ENCODE measurements around the gene MICALL1. TPM values are rescaled to one million over a fixed set of nuclear protein-coding genes. Genes with fewer than 3 reads are reported as not detected.
A peak's percentile ranks its signal among the peaks of the same experiment; 100 is the strongest.

The MICALL1 gene
- total and polyA plus RNA-seq, 5 donors from 2014 or later, result 1.1 to 25.2 (median 1.8) TPM

DNA sequence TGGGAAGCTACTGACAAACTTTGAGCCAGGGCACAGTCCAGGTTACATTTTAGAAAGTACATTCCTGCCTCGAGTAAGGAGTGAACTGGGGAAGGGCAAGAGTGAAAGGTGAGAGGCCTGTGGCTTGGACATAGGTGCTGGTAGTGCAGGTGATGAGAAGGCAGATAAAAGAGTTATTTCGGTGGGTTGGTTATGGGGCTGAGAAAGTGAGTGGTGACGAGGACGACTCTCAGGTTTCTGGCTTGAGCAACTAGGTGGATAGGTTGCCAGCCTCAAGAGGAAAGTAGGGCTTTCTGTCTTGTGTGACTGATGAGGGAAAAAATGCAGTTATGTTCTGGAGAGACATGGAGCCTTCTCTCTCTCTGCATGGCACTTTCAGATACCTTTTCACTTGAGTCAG, 51.1 kb downstream of the MICALL1 start:
- H3K36me3 Mint-ChIP-seq, result peaks cover 51% of the 10 kb centered on the region

DNA sequence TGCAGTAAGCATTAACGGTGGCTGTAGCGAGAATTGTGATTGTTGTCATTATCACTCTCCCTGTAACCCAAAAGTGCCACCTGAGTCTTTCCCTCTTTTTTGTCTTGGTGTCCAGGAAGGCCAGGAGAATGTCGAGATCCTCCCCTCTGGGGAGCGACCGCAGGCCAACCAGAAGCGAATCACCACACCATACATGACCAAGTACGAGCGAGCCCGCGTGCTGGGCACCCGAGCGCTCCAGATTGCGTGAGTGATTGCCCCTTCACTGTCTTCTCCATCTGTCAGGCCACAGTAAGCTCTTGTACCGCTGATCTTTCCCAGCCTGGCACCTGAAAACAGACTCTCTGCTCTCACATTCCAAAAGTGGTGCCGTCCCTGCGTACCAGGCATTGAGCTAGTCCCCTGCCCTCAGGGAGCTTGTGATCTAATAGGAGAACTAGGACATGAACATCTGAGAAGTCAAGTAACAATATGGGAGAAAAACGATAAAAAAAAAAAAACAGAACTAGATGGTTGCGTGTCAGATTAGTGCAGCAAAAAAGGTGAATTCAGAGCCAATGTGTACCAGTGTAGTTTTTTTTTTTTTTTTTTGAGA, 53.2 kb downstream of the MICALL1 start:
- no peak overlapping the region for H3K27ac Mint-ChIP-seq
- peaks cover 51% of the 10 kb centered on the region for H3K36me3 Mint-ChIP-seq
- H3K36me3 ChIP-seq (ENCODE audit: control insufficient read depth, insufficient read depth, low read length), result peaks cover 59% of the 10 kb centered on the region
- no peaks in the 10 kb centered on the region for H3K27me3 Mint-ChIP-seq
- H3K4me1 Mint-ChIP-seq, result peaks cover 5 to 37% (median 28%) of the 10 kb centered on the region in 4 donors
- H3K4me3 ChIP-seq (ENCODE audit: low read depth, low read length), result no peak overlapping the region
- DNase-seq (no peak), ATAC-seq (ENCODE audit: low read depth in 2 of 2) (no peak)
- H3K9me3 ChIP-seq (ENCODE audit: control insufficient read depth in 2 of 2, low read length in 2 of 2), result no peaks in the 10 kb centered on the region
- H3K4me1 ChIP-seq (ENCODE audit: control insufficient read depth, insufficient read depth, low read length, poor library complexity, severe bottlenecking), result peaks cover 7% of the 10 kb centered on the region
- no peaks in the 10 kb centered on the region for H3K9me3 Mint-ChIP-seq
- H3K4me3 Mint-ChIP-seq, result no peak overlapping the region
- no peaks in the 10 kb centered on the region for H3K27me3 ChIP-seq (ENCODE audit: control insufficient read depth, insufficient read depth, low read length)
- no peak overlapping the region for H3K27ac ChIP-seq (ENCODE audit: insufficient read depth, low read length, poor library complexity, severe bottlenecking)

More for the DNA sequence above, 51.1 kb downstream of the MICALL1 start:
- Histone ChIP-seq H3K4me3 (ENCODE audit: low read depth, low read length) (no peak overlapping the region), H3K27ac (ENCODE audit: insufficient read depth, low read length, poor library complexity, severe bottlenecking) (no peak overlapping the region), H3K4me1 (ENCODE audit: control insufficient read depth, insufficient read depth, low read length, poor library complexity, severe bottlenecking) (peaks cover 24% of the 10 kb centered on the region), H3K36me3 (ENCODE audit: control insufficient read depth, insufficient read depth, low read length) (peaks cover 50% of the 10 kb centered on the region), H3K27me3 (ENCODE audit: control insufficient read depth, insufficient read depth, low read length) (peaks cover under 1% of the 10 kb centered on the region), H3K9me3 (ENCODE audit: control insufficient read depth in 2 of 2, low read length in 2 of 2) (no peaks in the 10 kb centered on the region)
- DNase-seq (no peak), ATAC-seq (ENCODE audit: low read depth in 2 of 2) (no peak)
- H3K4me3 Mint-ChIP-seq, result peak overlapping the region in 3 of 4 donors; percentile 12 to 83 (median 48)
- H3K4me1 Mint-ChIP-seq, result peaks cover 10 to 54% (median 39%) of the 10 kb centered on the region in 4 donors
- peaks cover 12% of the 10 kb centered on the region for H3K27me3 Mint-ChIP-seq
- H3K27ac Mint-ChIP-seq, result peak overlapping the region in 2 of 3 donors; percentile 36 to 68
- no peaks in the 10 kb centered on the region for H3K9me3 Mint-ChIP-seq

DNA sequence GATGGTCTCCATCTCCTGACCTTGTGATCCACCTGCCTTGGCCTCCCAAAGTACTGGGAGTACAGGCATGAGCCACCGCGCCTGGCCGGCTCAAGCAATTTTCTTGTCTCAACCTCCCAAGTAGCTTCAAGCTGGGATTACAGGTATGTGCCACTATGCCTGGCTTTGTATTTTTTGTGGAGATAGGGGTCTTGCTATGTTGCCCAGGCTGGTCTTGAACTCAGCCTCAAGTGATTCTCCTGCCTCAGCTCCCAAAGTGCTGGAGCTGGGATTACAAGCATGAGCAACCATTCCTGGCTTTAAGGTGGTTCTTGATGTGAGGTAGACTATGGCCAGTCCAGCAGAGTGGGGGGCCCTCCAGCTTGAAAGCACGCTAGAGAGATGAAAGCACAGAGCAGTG, 55.0 kb downstream of the MICALL1 start:
- H3K36me3 ChIP-seq (ENCODE audit: control insufficient read depth, insufficient read depth, low read length), result peaks cover 59% of the 10 kb centered on the region
- no peaks in the 10 kb centered on the region for H3K4me1 ChIP-seq (ENCODE audit: control insufficient read depth, insufficient read depth, low read length, poor library complexity, severe bottlenecking)
- no peaks in the 10 kb centered on the region for H3K27me3 ChIP-seq (ENCODE audit: control insufficient read depth, insufficient read depth, low read length)
- no peaks in the 10 kb centered on the region for H3K27me3 Mint-ChIP-seq
- no peak overlapping the region for H3K27ac Mint-ChIP-seq
- H3K27ac ChIP-seq (ENCODE audit: insufficient read depth, low read length, poor library complexity, severe bottlenecking), result no peak overlapping the region
- H3K4me3 Mint-ChIP-seq, result no peak overlapping the region
- no peaks in the 10 kb centered on the region for H3K9me3 ChIP-seq (ENCODE audit: control insufficient read depth in 2 of 2, low read length in 2 of 2)
- DNase-seq (no peak), ATAC-seq (ENCODE audit: low read depth in 2 of 2) (no peak)
- peaks cover 4 to 39% (median 24%) of the 10 kb centered on the region in 4 donors for H3K4me1 Mint-ChIP-seq
- H3K9me3 Mint-ChIP-seq, result no peaks in the 10 kb centered on the region
- H3K4me3 ChIP-seq (ENCODE audit: low read depth, low read length), result no peak overlapping the region
- peaks cover 51% of the 10 kb centered on the region for H3K36me3 Mint-ChIP-seq

DNA sequence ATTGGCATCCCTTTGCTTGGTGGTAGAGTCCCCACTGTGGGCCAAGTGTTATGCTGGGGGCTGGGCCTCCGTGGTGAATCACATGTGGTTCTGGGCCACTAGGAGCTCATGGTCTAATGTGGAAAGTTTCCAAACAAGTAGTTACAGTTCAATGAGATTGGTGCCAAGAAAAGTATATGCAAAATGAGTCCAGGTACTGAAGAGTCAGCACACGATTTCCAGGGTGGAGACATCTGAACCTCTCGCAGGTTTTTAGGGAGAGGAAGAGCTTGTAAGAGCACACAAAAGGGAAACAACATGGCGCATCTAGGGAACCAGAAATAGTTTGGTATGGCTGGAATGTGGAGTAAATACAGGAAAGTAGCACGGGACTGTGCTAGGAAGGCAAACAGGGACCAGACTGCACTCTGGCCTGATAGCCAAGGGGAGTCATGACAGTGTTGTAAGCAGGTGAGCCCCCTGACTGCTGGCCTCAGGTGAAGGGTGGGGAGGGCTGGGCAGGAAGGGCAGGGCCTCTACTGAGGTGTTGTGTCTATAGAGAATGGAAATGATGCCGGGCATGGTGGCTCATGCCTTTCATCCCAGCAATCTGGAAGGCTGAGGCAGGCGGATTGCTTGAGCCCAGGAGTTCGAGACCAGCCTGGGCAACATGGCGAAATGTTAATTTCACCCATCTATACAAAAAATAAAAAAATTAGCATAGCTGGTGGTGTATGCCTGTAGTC, 60.0 kb downstream of the MICALL1 start:
- Mint-ChIP-seq H3K36me3 (peaks cover 35% of the 10 kb centered on the region), H3K4me1 (peaks cover 4 to 24% (median 8%) of the 10 kb centered on the region in 4 donors), H3K27ac (no peak overlapping the region), H3K4me3 (no peak overlapping the region), H3K9me3 (no peaks in the 10 kb centered on the region), H3K27me3 (no peaks in the 10 kb centered on the region)
- ATAC-seq (ENCODE audit: low read depth in 2 of 2) (no peak), DNase-seq (no peak)
- no peaks in the 10 kb centered on the region for H3K9me3 ChIP-seq (ENCODE audit: control insufficient read depth in 2 of 2, low read length in 2 of 2)
- H3K36me3 ChIP-seq (ENCODE audit: control insufficient read depth, insufficient read depth, low read length), result peaks cover 41% of the 10 kb centered on the region
- H3K4me1 ChIP-seq (ENCODE audit: control insufficient read depth, insufficient read depth, low read length, poor library complexity, severe bottlenecking), result no peaks in the 10 kb centered on the region
- no peak overlapping the region for H3K27ac ChIP-seq (ENCODE audit: insufficient read depth, low read length, poor library complexity, severe bottlenecking)
- H3K27me3 ChIP-seq (ENCODE audit: control insufficient read depth, insufficient read depth, low read length), result no peaks in the 10 kb centered on the region
- no peak overlapping the region for H3K4me3 ChIP-seq (ENCODE audit: low read depth, low read length)

DNA sequence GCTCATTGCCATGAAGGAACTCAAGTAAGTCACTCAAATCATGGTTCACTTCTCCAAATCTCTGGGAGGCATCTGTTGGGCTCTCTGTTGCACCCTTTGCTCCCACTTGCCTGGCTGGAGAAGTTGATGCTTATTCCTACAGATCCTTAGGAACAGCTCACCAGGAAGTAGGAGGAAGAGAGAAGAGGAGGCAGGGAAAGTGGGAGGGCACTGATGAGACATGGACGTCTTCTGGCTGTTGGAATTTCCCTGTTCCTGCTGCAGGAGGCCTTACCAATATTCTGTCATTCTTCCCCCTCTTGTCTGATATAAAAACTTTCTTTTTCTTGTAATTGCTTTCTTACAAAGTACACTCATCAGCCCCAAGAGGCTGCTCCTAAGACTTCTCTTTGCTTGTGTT, 61.0 kb downstream of the MICALL1 start:
- peaks cover 4 to 17% (median 6%) of the 10 kb centered on the region in 4 donors for H3K4me1 Mint-ChIP-seq
- no peak overlapping the region for H3K4me3 ChIP-seq (ENCODE audit: low read depth, low read length)
- no peak overlapping the region for H3K27ac ChIP-seq (ENCODE audit: insufficient read depth, low read length, poor library complexity, severe bottlenecking)
- H3K9me3 ChIP-seq (ENCODE audit: control insufficient read depth in 2 of 2, low read length in 2 of 2), result no peaks in the 10 kb centered on the region
- no peak overlapping the region for H3K4me3 Mint-ChIP-seq
- H3K27ac Mint-ChIP-seq, result no peak overlapping the region
- H3K27me3 Mint-ChIP-seq, result no peaks in the 10 kb centered on the region
- peaks cover 32% of the 10 kb centered on the region for H3K36me3 ChIP-seq (ENCODE audit: control insufficient read depth, insufficient read depth, low read length)
- no peaks in the 10 kb centered on the region for H3K27me3 ChIP-seq (ENCODE audit: control insufficient read depth, insufficient read depth, low read length)
- H3K4me1 ChIP-seq (ENCODE audit: control insufficient read depth, insufficient read depth, low read length, poor library complexity, severe bottlenecking), result no peaks in the 10 kb centered on the region
- DNase-seq, result no peak
- peaks cover 27% of the 10 kb centered on the region for H3K36me3 Mint-ChIP-seq
- H3K9me3 Mint-ChIP-seq, result no peaks in the 10 kb centered on the region
- no peak for ATAC-seq (ENCODE audit: low read depth in 2 of 2)

DNA sequence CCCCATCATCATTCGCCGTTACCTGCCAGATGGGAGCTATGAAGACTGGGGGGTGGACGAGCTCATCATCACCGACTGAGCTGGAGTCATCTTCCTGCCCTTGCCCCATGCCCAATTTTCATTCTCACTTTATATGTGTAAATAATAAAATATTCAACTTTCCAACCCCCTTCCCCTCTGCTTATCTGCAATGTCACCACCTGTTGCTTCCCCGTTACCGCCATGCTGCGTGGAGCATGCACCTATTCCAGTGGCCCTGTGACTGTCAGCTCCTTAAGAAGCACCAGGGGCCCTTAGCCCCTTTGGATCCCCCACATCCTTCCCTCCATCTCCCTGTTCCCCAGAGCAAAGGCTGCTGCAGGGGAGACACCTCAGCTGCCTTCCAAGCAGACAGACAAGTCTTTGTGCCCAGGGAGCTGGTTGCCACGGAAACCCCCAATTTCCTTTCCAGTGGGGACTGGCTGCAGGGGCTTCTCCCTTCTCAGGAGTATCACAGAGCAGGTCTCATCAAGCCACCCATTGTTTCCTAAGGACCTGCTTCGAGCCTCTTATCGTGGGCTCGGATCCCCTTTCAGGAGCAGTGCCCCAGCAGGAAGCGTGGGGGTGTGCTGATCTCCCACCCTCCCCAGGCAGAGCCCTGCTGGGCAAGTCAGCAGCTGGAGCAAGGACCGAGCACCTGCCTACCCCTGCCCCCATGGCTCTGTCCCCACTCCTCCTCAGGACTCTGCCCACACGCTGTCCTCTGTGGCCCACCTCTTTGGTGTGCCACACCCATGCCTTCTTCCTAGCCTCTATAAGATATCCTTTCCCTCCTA, 61.7 kb downstream of the MICALL1 start:
- Histone ChIP-seq H3K36me3 (ENCODE audit: control insufficient read depth, insufficient read depth, low read length) (peaks cover 28% of the 10 kb centered on the region), H3K27ac (ENCODE audit: insufficient read depth, low read length, poor library complexity, severe bottlenecking) (no peak overlapping the region), H3K4me3 (ENCODE audit: low read depth, low read length) (no peak overlapping the region), H3K27me3 (ENCODE audit: control insufficient read depth, insufficient read depth, low read length) (no peaks in the 10 kb centered on the region), H3K4me1 (ENCODE audit: control insufficient read depth, insufficient read depth, low read length, poor library complexity, severe bottlenecking) (no peaks in the 10 kb centered on the region), H3K9me3 (ENCODE audit: control insufficient read depth in 2 of 2, low read length in 2 of 2) (no peaks in the 10 kb centered on the region)
- peaks cover 4 to 17% (median 5%) of the 10 kb centered on the region in 4 donors for H3K4me1 Mint-ChIP-seq
- no peaks in the 10 kb centered on the region for H3K27me3 Mint-ChIP-seq
- no peaks in the 10 kb centered on the region for H3K9me3 Mint-ChIP-seq
- no peak for DNase-seq
- peaks cover 24% of the 10 kb centered on the region for H3K36me3 Mint-ChIP-seq
- H3K4me3 Mint-ChIP-seq, result no peak overlapping the region
- no peak overlapping the region for H3K27ac Mint-ChIP-seq
- no peak for ATAC-seq (ENCODE audit: low read depth in 2 of 2)

DNA sequence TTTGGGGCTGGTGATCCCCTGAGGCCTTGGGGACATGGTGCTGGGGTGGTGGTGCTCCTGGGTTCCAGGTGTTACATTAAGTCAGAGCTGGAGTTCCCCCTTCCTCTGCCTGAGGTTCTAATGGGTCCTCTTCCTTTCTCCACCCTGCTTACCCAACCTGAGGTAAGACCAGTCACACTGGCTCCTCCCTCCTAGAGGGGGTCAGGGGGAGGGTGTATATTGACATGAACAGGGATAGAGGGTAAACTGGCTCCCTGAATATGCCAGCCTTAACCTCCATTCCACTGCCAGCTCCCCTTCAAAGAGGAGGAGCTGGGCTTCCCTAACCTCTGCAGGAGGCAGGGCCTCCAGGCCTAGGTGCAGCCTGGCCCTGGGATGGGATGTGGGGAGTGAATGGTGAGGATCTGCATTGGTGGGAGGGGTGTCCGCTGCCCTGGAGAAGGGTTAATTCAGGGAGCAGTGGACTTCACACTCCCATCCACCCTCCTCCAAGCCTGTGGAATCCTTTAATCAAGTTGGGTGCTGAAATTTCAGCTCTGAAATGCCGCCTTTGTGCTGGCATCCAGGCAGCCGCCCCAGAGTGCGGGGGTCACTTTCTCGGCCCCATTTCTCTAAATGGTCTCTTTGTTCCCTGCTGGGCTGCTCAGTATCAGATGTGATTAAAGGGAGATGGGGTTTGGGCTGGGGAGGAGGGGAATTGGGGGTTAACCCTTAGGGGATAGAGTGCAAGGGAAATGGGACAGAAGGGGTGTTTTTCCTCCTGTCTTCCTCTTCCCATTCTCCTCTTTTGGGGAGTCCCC, 62.6 kb downstream of the MICALL1 start:
- Mint-ChIP-seq H3K4me1 (peaks cover 4 to 17% (median 5%) of the 10 kb centered on the region in 4 donors), H3K36me3 (peaks cover 24% of the 10 kb centered on the region), H3K27ac (no peak overlapping the region), H3K9me3 (no peaks in the 10 kb centered on the region), H3K4me3 (no peak overlapping the region), H3K27me3 (no peaks in the 10 kb centered on the region)
- no peaks in the 10 kb centered on the region for H3K9me3 ChIP-seq (ENCODE audit: control insufficient read depth in 2 of 2, low read length in 2 of 2)
- H3K27me3 ChIP-seq (ENCODE audit: control insufficient read depth, insufficient read depth, low read length), result no peaks in the 10 kb centered on the region
- peaks cover 22% of the 10 kb centered on the region for H3K36me3 ChIP-seq (ENCODE audit: control insufficient read depth, insufficient read depth, low read length)
- no peak overlapping the region for H3K4me3 ChIP-seq (ENCODE audit: low read depth, low read length)
- no peaks in the 10 kb centered on the region for H3K4me1 ChIP-seq (ENCODE audit: control insufficient read depth, insufficient read depth, low read length, poor library complexity, severe bottlenecking)
- ATAC-seq (ENCODE audit: low read depth in 2 of 2) (no peak), DNase-seq (no peak)
- no peak overlapping the region for H3K27ac ChIP-seq (ENCODE audit: insufficient read depth, low read length, poor library complexity, severe bottlenecking)
